ENCODE measurements around the gene CD300LG. TPM values are rescaled to one million over a fixed set of nuclear protein-coding genes. Genes with fewer than 3 reads are reported as not detected.
A peak's percentile ranks its signal among the peaks of the same experiment; 100 is the strongest.

Gene CD300LG
- total and polyA plus RNA-seq, 4 donors: 1.1 to 6.8 (median 2.5) TPM

DNA sequence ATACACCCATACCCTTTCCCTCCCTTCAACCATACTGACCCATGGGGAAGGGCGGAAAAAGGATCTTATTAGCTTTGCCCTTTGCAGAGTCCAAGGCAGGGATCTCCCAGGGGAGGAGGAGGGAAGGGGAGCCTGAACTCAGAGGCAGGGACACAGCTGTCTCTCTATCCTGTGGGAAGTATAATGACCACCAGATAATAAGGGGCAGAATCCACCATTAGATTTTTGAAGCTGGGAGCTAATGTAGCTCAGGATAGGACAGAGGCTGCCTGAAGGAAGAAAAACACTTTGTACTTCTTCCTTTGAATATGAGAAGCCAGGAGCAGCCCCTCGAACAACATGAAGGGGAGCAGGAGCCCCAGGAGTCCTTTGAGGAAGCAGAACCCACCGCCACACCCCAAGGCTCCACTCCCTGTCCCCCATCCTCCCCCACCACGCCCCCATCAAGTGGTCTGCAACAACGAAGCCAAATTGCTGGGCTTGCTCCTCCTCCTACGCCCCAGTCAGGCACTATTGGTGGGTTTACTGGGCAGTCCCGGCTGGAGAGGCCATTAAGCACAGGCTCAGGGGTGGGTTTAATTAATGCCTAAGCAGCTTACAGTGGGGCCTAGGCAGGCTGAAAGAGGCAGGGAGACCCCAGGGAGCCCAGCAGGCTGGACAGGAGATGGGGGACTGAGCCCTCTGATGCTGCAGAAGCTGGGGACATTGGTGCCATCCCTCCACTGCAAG lies 55.0 kb downstream of the CD300LG start:
- 70 to 77% methylated on average over 7 of the region's 7 CpGs for WGBS, 2 donors
- Histone ChIP-seq H3K4me1 (ENCODE audit: control insufficient read depth in 5 of 5, insufficient read depth in 5 of 5, low read length in 5 of 5) (peaks cover 0 to 25% (median 17%) of the 10 kb centered on the region in 5 donors), H3K27ac (ENCODE audit: low read depth in 1 of 2, low read length in 1 of 2) (no peak overlapping the region), H3K9ac (ENCODE audit: insufficient read depth in 1 of 2, low read length in 2 of 2) (no peak overlapping the region), H3K4me3 (no peak overlapping the region), H3K9me3 (ENCODE audit: control insufficient read depth in 4 of 4, insufficient read depth in 3 of 4, low read length in 3 of 4) (no peaks in the 10 kb centered on the region), H3K36me3 (ENCODE audit: control insufficient read depth in 4 of 4, insufficient read depth in 4 of 4, low read length in 4 of 4) (no peaks in the 10 kb centered on the region), H3K27me3 (ENCODE audit: control insufficient read depth in 3 of 3, insufficient read depth in 3 of 3, low read length in 2 of 3) (peaks cover 0 to 8% (median 6%) of the 10 kb centered on the region in 3 donors)
- TF ChIP-seq, protein P1, sequence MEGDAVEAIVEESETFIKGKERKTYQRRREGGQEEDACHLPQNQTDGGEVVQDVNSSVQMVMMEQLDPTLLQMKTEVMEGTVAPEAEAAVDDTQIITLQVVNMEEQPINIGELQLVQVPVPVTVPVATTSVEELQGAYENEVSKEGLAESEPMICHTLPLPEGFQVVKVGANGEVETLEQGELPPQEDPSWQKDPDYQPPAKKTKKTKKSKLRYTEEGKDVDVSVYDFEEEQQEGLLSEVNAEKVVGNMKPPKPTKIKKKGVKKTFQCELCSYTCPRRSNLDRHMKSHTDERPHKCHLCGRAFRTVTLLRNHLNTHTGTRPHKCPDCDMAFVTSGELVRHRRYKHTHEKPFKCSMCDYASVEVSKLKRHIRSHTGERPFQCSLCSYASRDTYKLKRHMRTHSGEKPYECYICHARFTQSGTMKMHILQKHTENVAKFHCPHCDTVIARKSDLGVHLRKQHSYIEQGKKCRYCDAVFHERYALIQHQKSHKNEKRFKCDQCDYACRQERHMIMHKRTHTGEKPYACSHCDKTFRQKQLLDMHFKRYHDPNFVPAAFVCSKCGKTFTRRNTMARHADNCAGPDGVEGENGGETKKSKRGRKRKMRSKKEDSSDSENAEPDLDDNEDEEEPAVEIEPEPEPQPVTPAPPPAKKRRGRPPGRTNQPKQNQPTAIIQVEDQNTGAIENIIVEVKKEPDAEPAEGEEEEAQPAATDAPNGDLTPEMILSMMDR (IDR thresholded peaks at IDR 0.05; ENCODE audit: control extremely low read depth, extremely low read depth): no peak
- no peak for ATAC-seq (ENCODE audit: insufficient read depth, low FRiP score)
- DNase-seq: no peak

DNA sequence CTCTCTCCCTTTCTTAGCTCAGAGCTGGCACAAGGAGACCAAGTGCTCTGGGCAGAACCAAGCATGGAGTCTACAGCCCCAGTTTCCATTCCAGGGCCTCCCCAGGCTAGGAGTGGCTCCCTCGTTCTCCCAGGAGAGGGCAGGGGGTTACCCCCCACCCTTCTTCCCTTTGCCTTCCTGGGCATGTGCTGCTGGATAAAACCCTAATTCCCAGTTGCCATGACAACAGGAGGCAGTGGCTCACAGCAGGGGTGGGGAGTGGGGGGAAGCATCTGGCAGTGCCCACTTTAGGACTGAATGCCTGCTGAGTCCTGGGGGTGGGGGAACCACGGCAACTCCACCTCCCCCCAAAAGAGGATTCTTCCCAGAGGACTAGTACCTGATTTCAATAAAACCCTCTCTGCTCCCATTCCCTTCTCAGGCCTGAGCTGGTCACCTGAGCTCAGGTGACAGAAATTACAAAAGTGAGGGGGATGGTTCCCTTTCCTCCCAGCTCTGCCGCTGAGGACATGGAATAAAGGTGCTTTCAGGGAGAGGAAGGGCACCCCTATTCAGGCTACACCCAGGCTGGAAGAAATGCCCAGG lies 58.5 kb downstream of the CD300LG start:
- H3K36me3 ChIP-seq (ENCODE audit: control insufficient read depth in 4 of 4, insufficient read depth in 4 of 4, low read length in 4 of 4): no peaks in the 10 kb centered on the region
- no peak for DNase-seq
- ATAC-seq (ENCODE audit: insufficient read depth, low FRiP score): no peak
- no peaks in the 10 kb centered on the region for H3K9me3 ChIP-seq (ENCODE audit: control insufficient read depth in 4 of 4, insufficient read depth in 3 of 4, low read length in 3 of 4)
- H3K27ac ChIP-seq (ENCODE audit: low read depth in 1 of 2, low read length in 1 of 2): no peak overlapping the region
- TF ChIP-seq, protein P1 (IDR thresholded peaks at IDR 0.05; ENCODE audit: control extremely low read depth, extremely low read depth): no peak
- no peak overlapping the region for H3K4me3 ChIP-seq
- peaks cover 0 to 11% (median 6%) of the 10 kb centered on the region in 3 donors for H3K27me3 ChIP-seq (ENCODE audit: control insufficient read depth in 3 of 3, insufficient read depth in 3 of 3, low read length in 2 of 3)
- 33 to 57% methylated on average over 3 of the region's 3 CpGs for WGBS, 2 donors
- peaks cover 0 to 29% (median 19%) of the 10 kb centered on the region in 5 donors for H3K4me1 ChIP-seq (ENCODE audit: control insufficient read depth in 5 of 5, insufficient read depth in 5 of 5, low read length in 5 of 5)
- H3K9ac ChIP-seq (ENCODE audit: insufficient read depth in 1 of 2, low read length in 2 of 2): no peak overlapping the region

DNA sequence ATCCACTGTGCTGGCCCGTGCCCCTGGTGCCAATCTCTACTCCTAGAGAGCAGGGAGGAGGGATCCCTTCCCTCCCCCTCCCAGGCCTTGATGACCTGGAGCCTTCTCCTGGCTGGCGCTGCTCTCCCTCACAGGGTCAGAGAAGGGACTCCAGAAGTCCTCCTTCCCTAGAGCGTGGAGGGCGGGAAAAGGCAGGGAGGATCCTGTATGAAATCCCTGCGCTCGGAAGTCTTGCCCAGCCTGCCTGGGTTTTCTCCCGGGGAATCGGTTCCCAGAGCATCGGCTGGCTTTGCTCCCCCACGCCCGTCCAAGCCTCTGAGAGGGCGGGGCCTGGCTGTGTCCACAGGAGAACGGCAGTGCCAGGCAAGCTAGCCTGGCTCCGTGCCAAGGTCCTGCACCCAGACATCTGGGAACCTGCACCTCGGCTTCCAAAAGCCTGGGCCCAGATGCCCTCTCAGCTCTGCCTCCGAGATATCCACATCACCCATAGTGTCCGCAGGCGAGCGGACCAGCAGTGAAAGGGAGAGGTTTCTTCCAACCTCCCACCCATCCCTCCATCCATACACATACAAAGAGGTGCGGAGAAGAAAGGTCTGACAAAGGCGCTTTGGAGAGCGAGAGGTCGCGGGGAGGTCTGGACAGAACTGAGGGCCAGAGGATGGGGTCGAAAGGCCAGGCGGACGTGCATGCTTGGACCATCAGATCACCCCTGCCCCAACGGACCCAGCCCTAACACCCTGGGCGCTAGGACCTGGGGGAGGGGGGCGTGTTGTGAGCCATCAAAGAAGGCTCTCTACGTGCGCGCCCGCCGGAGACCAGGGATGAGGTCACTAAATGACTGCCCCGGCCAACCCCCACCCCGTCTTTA lies 59.2 kb downstream of the CD300LG start:
- TF ChIP-seq, protein P1 (IDR thresholded peaks at IDR 0.05; ENCODE audit: control extremely low read depth, extremely low read depth): no peak
- ATAC-seq (ENCODE audit: insufficient read depth, low FRiP score) (no peak), DNase-seq (peak; percentile 75 to 81 (median 81))
- 7 to 8% methylated on average over 34 to 37 of the region's 37 CpGs for WGBS, 2 donors
- Histone ChIP-seq H3K36me3 (ENCODE audit: control insufficient read depth in 4 of 4, insufficient read depth in 4 of 4, low read length in 4 of 4) (no peaks in the 10 kb centered on the region), H3K4me1 (ENCODE audit: control insufficient read depth in 5 of 5, insufficient read depth in 5 of 5, low read length in 5 of 5) (peaks cover 0 to 23% (median 16%) of the 10 kb centered on the region in 5 donors), H3K4me3 (no peak overlapping the region), H3K9ac (ENCODE audit: insufficient read depth in 1 of 2, low read length in 2 of 2) (no peak overlapping the region), H3K27ac (ENCODE audit: low read depth in 1 of 2, low read length in 1 of 2) (no peak overlapping the region), H3K9me3 (ENCODE audit: control insufficient read depth in 4 of 4, insufficient read depth in 3 of 4, low read length in 3 of 4) (no peaks in the 10 kb centered on the region), H3K27me3 (ENCODE audit: control insufficient read depth in 3 of 3, insufficient read depth in 3 of 3, low read length in 2 of 3) (peaks cover 0 to 11% (median 6%) of the 10 kb centered on the region in 3 donors)
